Fibroblast of skin of left biceps (primary cell): ENCODE measurements around the gene RCN1.
"Not testable (repeated sequence)": the region's sequence is repeated elsewhere in the genome, so short reads cannot be mapped to it uniquely, and the experiment has no call there.

Source experiments
- DNase-seq, 2 experiments: peaks; one replicate each; pipeline ENCODE4 v3.0.0-alpha.2; 2013; ENCODE audit warnings: low read depth in 2 of 2

Gene RCN1

GRCh38 chr11:32079553-32079952, 11.3 kb upstream of the RCN1 start:
- no peak for DNase-seq

GRCh38 chr11:32080361-32080980, 10.4 kb upstream of the RCN1 start:
- DNase-seq, result no peak

DNA sequence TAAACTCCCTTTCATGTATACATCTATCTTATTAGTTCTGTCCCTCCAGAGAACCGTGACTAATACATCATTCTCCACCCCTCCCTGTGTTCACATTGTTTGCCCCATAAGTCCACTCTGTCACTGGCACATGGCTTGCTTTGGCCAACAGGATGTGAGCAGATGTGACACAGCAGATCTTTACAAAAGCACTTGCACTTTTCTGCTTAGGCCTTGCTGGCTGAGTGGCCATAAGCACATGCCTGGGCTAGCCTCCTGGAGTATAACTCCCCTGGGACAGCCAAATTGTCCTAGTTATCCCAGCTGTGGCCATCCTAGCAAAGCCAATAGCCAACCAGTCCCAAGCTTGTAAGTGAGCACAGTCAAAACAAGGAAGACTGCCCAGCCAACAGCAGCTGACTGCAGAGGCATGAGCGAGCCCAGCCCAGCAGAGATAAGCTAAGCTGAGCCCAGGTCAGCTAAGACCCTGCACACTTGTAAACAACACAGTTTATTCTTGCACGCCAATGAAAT, 9.7 kb upstream of the RCN1 start:
- no peak for DNase-seq

DNA sequence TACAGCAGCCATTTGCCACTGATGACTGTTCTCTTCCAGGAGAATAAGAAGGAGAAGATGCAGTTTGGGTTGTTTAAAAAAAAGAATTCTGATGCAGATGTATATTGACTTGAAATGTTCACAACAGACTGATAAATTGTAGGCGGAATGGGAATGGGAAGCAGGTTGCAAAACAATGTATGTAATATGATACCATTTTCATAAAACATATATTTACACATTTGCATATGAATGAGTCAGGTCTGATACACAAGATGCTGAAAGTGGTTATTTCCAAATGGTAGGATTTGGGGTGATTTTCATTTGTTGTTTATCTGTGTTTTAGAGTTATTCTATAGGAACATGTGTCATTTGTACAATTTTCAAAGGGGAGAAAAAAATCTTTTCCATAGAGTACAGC, 9.0 kb upstream of the RCN1 start:
- DNase-seq, result no peak

- no peak for DNase-seq
These were observed 8.4 kb upstream of the RCN1 start for GRCh38 chr11:32082346-32082986.

DNA sequence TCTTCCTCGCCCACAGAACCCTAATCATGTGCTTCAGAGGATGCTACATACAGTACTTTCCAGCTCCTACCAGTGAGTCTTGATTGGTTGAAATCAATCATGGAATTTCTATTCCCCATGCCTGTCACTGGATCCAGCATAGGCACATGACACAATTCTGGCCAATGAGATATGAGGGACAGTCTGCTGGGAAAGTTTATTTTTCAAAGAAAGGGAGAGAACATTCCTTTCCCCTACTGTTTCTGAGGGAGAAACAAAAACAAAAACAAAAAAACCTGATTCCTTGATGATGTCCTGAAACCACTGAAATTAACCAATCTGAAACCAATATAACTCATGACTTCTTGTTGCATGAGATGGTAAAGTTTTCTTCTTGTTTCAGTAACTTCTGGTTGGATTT, 3.3 kb upstream of the RCN1 start:
- DNase-seq, result no peak

DNA sequence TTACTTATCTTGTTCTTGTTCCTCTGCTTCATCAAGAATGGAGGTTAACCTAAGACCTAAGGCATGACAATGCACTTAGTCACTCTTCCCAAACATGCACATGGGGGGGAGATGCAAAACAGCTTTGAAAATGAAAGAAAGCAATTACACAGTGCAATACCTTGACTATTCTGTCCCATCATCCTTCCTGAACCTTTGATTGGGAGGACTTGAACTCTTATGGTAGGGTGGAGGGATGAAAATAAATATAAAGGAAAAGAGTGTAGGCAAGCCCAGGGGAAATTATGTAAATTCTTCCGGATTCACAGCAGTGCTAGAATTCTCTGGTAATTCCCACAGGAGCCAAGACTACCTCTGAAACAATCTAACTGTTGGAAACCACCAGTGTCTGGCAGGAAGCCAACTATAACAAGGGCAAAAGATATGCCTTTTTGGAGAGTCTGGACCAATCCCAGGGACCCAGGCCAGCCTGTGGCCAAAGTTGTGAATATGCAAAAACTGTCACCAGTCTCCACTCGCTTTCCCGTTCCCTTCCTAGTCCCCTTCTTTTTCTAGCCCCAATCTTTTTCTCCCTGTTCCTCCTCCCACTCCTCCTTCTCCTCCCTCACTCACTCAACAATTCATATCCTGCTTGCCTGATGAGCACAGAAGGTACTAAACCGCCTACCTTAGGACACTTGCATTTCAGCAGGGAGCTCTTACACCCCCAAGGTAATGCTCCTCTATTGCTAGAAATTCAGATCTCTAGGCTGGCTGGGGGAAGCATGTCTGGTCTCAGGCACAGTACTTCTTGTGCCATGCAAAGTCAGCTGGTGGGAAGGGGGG, 2.5 kb upstream of the RCN1 start:
- DNase-seq, result peak; percentile 92 to 94

DNA sequence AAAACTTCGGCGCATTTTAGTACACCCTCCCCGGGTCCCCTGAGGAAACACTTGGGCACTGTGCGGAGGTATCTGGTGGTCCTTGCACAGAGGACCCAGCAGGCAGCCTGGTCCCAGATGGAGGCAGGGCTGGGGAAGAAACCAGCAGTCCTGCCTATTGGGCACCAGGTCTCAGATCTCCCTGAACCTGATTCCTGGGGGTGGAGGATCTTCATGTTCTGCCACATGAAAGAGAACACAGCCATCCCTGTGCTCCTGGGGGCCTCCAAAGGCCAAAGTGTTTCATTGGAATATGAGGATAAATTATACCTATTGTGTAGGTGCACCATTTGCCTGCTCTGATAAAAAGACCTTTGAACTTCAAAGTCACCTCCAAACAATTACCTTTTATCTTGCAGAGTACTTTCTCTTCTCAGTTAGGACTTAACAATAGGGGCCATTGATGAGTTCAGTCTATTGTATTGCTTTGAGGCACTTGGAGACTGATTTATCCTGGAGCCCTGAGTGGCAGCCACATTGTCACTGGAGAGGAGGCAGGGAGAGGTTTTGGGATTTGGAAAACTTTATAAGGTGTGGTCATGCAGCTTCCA, 1.8 kb downstream of the RCN1 start:
- no peak for DNase-seq

DNA sequence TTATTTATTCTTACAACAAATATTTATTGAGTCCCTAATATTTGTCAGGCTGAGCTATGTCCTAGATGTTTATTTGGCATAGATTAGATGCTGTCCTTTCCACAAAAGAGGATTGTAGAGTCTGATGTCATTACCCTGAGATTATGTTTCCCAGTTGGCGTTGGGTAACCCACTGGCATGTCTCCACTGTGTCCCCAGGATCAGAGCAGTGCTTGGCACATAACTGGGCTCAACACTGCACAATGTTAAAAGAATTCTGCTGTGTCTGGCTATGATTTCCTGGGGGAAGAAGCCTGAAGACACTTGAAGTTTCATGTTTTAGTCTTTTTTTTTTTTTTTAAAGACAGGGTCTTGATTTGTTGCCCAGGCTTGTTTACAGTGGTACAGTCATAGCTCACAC, 4.0 kb downstream of the RCN1 start:
- no peak for DNase-seq

DNA sequence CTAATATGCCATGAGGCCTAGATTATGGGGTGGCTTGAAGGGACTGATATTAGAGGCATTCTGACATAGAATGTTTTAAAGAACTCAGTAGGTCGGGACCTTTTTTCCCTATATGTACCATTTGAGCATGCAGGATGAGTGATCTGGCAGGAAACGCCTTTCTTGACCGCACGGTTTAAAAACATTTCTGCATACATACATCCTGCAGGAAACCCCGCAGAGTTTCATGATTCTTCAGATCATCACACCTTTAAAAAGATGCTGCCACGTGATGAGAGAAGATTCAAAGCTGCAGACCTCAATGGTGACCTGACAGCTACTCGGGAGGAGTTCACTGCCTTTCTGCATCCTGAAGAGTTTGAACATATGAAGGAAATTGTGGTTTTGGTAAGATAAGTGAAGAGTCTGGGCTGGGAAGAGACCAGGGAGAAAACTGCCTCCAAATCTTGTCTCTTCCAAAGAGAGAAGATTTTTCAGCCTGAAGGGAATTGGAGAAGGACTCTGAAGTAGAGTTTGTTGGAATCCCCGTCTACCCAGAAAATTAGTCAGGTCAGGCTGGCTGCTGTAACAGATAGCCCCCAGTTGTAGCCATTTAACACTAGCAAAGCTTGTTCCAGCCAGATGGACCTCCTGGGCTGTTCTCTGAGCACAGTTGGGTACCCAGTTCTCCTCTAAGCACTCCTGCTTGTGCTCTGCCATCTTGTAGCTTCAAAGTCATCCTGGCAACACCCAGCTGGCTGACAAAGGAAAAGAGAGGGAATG, 7.4 kb downstream of the RCN1 start:
- no peak for DNase-seq

DNA sequence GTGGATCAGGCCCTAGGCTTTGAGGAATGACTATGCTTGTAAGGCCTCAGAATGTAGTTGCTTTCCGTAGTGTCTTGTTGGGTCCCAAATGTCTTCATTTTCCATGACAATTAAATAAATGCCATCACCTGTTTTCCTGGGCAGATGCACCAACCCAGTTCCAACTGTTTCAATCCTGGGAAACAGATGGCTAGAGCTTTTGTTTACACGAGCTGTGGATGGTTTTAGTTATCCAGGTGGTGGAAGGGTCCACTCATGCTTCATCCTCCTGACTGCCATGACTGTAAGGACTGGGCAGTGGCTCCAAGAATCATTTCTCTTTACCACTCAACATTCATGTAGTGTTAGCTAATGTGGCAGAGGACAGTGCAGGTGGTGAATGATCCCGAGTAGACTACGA, 8.6 kb downstream of the RCN1 start:
- DNase-seq, result no peak

- no peak for DNase-seq
These were observed 9.6 kb downstream of the RCN1 start for GRCh38 chr11:32100495-32100894.

- DNase-seq, result no peak
These were observed 10.9 kb downstream of the RCN1 start for GRCh38 chr11:32101791-32102190.

- DNase-seq, result not testable (repeated sequence)
These were observed 12.3 kb downstream of the RCN1 start for GRCh38 chr11:32103121-32103719.

DNA sequence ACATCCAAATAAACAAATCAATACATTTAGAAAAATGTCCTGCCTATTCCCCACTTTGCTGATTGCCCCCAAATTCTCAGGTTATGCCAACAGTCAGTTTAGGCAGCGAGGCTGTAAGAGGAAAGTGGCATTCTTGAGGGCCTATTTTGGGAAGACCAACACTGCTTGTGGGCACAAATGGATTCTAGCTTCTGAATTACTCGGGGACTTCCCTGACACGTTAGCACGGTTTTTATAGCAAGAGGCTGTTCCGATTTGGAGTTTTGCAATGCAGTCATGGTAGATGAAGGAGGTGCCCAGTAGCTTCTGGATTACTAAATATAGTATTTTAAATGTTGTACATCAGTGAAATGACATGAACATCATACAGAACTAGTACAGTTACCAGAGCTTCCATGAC, 13.1 kb downstream of the RCN1 start:
- DNase-seq, result no peak

DNA sequence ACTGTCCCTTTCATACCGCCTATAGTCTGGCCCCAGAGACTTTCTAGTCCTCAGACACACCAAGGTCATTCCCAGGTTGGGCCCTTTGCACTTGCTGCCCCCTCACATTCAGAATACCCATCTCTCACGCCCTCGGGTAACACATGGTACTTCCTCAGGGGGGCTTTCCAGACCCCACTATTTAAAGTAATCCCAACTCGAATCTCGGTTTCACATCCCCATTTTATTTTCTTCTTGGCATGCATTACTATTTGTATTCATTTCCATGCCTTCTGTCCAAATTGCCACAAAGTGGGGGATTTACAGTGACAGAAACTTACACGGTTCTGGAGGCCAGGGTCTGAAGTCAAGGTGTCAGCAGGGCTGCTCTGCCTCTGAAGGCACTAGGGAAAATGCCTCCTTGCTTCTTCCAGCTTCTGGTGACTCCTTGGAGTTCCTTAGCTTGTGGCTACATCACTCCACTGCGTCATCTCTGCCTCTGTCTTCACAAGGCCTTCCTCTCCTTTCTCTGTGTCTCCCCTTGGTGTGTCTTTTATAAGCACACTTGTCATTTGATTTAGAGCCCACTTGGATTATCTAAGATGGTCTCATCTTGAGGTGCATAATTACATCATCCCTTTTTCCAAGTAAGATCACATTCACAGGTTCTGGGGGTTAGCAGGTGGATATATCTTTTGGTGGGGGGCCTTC, 15.1 kb downstream of the RCN1 start:
- no peak for DNase-seq

- no peak for DNase-seq
These were observed 16.8 kb downstream of the RCN1 start for GRCh38 chr11:32107647-32108046.

DNA sequence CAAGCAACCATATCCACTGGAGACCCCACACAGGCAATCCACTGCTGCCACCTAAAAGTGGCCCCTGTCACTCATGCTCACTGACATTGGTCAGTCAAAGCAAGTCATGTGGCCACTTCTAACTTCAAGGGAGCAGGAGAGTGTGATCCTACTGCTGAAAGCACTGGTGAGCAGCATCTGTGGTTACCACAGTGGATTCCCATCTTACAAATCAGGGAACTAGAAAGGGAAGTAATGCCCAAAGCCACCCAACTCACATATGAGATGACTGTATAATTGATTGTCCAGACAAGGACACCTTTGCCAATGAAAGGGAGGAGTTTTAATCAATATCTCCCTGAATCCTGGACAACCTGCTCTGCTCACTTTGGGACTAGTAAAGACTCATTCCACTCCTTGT, 17.7 kb downstream of the RCN1 start:
- DNase-seq, result no peak

DNA sequence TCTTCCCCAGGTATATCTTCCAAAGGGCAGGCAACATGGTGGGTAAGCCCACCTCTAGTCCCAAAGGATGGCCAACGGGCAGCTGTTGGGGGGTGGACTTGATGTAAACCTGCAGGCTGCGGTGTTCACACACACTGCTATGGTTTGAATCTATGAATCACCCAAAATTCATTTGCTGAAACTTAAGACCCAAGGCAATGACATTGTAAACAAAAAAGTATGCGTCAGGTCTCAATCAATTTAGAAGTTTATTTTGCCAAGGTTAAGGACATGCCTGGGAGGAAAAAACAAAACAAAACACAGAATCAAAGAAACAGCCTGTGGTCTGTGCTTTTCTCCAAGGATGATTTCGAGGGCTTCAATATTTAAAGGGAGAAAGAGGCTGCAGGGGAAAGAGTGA, 18.3 kb downstream of the RCN1 start:
- DNase-seq, result no peak

DNA sequence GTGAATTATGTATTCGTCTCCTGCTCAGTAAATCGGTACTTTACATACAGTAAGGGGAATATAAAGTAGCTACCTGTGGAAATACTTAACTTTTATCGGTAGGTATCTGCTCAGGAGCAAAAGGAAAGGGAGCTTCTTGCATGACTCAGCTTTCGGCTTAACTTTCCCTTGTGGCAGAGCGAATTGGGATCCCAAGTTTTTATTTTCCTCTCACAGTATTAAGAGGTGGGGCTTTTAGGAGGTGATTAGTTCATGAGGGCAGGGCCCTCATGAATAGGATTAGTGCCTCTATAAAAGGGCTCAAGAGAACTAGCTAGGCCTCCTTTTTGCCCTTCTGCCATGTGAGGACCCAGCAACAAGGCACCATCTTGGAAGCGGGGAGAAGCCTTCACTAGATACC, 18.7 kb downstream of the RCN1 start:
- no peak for DNase-seq

- no peak for DNase-seq
These were observed 19.9 kb downstream of the RCN1 start for GRCh38 chr11:32110795-32111194.
